PC-3 (cell line): ENCODE data around the gene OR2AG1. TPM values are rescaled to one million over a fixed set of nuclear protein-coding genes. Genes with fewer than 3 reads are reported as not detected.

Experiments
- ATAC-seq: fragments of 200-7000 bp; cut with Tn5 transposase; 2 replicates; pipeline ENCODE4 v1.9.1; 2020; ENCODE audit warnings: mild to moderate bottlenecking, moderate library complexity
- BruUV-seq: library from RNA; stranded (reverse); fragments of 400-500 nt; replicated peaks from 2 replicates; lab custom pipeline; 2021; lab: Mats Ljungman, UMichigan
- CTCF ChIA-PET: fragments of 300-600 bp; sonication (Branson Sonifier 250); formaldehyde crosslinking; loops from one replicate; lab custom pipeline; 2022; ENCODE audit warnings: antibody characterized with exemption; lab: Charles Lee
- POLR2A ChIA-PET: fragments of 300-600 bp; sonication (Branson Sonifier 250); formaldehyde crosslinking; loops from one replicate; lab custom pipeline; 2022; ENCODE audit warnings: antibody characterized with exemption; ENCODE audit not compliant: unreplicated experiment; lab: Charles Lee
- DNase-seq: peaks from one replicate; pipeline ENCODE4 v3.0.0-alpha.2; 2015
- H2AFZ ChIP-seq: fragments of 300-600 bp; sonication (generic); 2 replicates; pipeline ENCODE4 v1.6.0; 2016; ENCODE audit warnings: antibody characterized with exemption, low read length
- H3F3A ChIP-seq: fragments of 300-600 bp; sonication (generic); one replicate; pipeline ENCODE4 v1.6.0; 2017; ENCODE audit warnings: antibody characterized with exemption, low read length, control low read depth, mild to moderate bottlenecking; ENCODE audit not compliant: unreplicated experiment
- H3K27ac ChIP-seq: fragments of 300-600 bp; sonication (generic); 2 replicates; pipeline ENCODE4 v1.5.1; 2016; ENCODE audit warnings: mild to moderate bottlenecking, low read length
- H3K27me3 ChIP-seq: fragments of 300-600 bp; sonication (generic); 2 replicates; pipeline ENCODE4 v1.6.1; 2016; ENCODE audit warnings: low read length, mixed read lengths
- H3K36me3 ChIP-seq: fragments of 300-600 bp; sonication (generic); 2 replicates; pipeline ENCODE4 v1.6.1; 2016; ENCODE audit warnings: low read depth, mixed run types, low read length, mixed read lengths
- H3K4me1 ChIP-seq: fragments of 300-600 bp; sonication (generic); 2 replicates; pipeline ENCODE4 v1.5.1; 2016; ENCODE audit warnings: low read length; ENCODE audit not compliant: insufficient read depth
- H3K4me2 ChIP-seq: fragments of 300-600 bp; sonication (generic); 2 replicates; pipeline ENCODE4 v1.6.0; 2016; ENCODE audit warnings: low read length
- H3K4me3 ChIP-seq: fragments of 300-600 bp; sonication (generic); 2 replicates; pipeline ENCODE4 v1.5.1; 2016; ENCODE audit warnings: mild to moderate bottlenecking, low read length, mixed read lengths
- H3K79me2 ChIP-seq: fragments of 300-600 bp; sonication (generic); 2 replicates; pipeline ENCODE4 v1.6.1; 2017; ENCODE audit warnings: low read length, mixed read lengths
- H3K9ac ChIP-seq: fragments of 300-600 bp; sonication (generic); 2 replicates; pipeline ENCODE4 v1.6.0; 2016; ENCODE audit warnings: mild to moderate bottlenecking, low read length
- H3K9me2 ChIP-seq: fragments of 300-600 bp; sonication (generic); replicated peaks from 2 replicates; pipeline ENCODE4 v1.6.1; 2016; ENCODE audit warnings: mixed run types, low read length, mixed read lengths
- H3K9me3 ChIP-seq: fragments of 300-600 bp; sonication (generic); 2 replicates; pipeline ENCODE4 v1.6.1; 2016; ENCODE audit warnings: low read length, mixed read lengths
- H4K20me1 ChIP-seq: fragments of 300-600 bp; sonication (generic); 2 replicates; pipeline ENCODE4 v1.6.1; 2016; ENCODE audit warnings: low read length, mixed read lengths
- EZH2 ChIP-seq: fragments of 300-600 bp; sonication (generic); IDR thresholded peaks from one replicate; pipeline ENCODE4 v1.6.1; 2017; ENCODE audit warnings: antibody characterized with exemption, mild to moderate bottlenecking, low read length; ENCODE audit not compliant: unreplicated experiment
- EZH2phosphoT487 ChIP-seq: fragments of 300-600 bp; sonication (generic); IDR thresholded peaks from 2 replicates; pipeline ENCODE4 v1.6.1; 2018; ENCODE audit warnings: mild to moderate bottlenecking, antibody characterized with exemption, low read length, borderline replicate concordance
- intact Hi-C: fragments of 100-400 bp; cut with micrococcal nuclease; formaldehyde crosslinking; loops from 2 replicates; pipeline ENCODE4 v1.9.0; 2023
- total RNA-seq: library from RNA; depleted of rRNA; stranded (reverse); fragments of >200 nt; gene quantifications from 2 replicates; pipeline ENCODE4 v1.2.3, GENCODE V29; 2014
- TF ChIP-seq, protein P1 (sequence below): fragments of 300-600 bp; sonication (generic); conservative IDR thresholded peaks from 2 replicates; pipeline ENCODE4 v1.5.1; 2017; ENCODE audit warnings: antibody characterized with exemption, low read depth, mild to moderate bottlenecking, low read length

The OR2AG1 gene
- total RNA-seq, 1 experiment from 2014 or later = not detected

DNA sequence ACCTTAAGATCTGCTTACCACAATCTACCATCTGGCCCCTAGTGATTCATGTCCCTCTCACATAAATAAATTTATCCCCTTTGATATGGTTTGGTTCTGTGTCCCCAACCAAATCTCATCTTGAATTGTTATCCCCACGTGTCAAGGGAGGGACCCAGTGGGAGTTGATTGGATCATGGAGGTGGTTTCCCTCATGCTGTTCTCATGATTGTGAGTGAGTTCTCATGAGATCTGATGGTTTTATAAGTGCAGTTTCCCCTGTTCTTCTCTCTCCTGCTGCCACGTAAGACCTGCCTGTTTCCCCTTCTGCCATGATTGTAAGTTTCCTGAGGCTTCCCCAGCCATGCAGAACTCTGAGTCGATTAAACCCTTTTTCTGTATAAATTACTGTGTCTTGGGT is 48.2 kb upstream of the OR2AG1 start:
- TF ChIP-seq EZH2phosphoT487 (no peak), EZH2 (no peak)
- TF ChIP-seq, protein P1, sequence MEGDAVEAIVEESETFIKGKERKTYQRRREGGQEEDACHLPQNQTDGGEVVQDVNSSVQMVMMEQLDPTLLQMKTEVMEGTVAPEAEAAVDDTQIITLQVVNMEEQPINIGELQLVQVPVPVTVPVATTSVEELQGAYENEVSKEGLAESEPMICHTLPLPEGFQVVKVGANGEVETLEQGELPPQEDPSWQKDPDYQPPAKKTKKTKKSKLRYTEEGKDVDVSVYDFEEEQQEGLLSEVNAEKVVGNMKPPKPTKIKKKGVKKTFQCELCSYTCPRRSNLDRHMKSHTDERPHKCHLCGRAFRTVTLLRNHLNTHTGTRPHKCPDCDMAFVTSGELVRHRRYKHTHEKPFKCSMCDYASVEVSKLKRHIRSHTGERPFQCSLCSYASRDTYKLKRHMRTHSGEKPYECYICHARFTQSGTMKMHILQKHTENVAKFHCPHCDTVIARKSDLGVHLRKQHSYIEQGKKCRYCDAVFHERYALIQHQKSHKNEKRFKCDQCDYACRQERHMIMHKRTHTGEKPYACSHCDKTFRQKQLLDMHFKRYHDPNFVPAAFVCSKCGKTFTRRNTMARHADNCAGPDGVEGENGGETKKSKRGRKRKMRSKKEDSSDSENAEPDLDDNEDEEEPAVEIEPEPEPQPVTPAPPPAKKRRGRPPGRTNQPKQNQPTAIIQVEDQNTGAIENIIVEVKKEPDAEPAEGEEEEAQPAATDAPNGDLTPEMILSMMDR = no peak
- no peaks in the 10 kb centered on the region for H3K36me3 ChIP-seq
- CTCF ChIA-PET = no interaction called here

DNA sequence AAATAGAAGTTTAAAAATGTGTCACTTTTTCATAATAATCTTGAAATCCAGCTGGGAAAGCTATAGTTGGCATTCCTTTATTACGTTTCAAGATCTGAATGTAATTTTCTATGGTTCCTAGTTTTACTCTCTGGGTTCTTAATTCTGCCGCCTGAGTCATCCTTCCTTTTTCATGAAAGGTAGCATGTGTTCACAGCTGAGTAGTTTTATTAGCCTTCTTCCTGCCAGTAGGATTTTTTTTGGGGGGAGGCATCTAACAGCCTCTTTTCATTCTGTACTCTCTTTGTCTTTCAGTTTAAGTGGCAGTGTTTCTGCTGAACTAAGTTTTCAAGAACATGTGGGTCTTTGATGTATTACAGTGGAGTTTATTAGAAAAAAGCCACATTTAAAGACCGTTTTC is 47.5 kb upstream of the OR2AG1 start:
- Histone ChIP-seq H4K20me1 (no peaks in the 10 kb centered on the region), H3K9me3 (no peaks in the 10 kb centered on the region), H3K9ac (no peak overlapping the region), H3K27me3 (no peaks in the 10 kb centered on the region), H3K27ac (no peak overlapping the region), H3K4me3 (no peak overlapping the region), H3K4me2 (no peak overlapping the region), H2AFZ (no peak overlapping the region), H3K36me3 (no peaks in the 10 kb centered on the region), H3K4me1 (0 out of 2 replicates have a peak, but pooled peaks cover 4% of the 10 kb centered on the region), H3F3A (no peaks in the 10 kb centered on the region), H3K79me2 (no peaks in the 10 kb centered on the region), H3K9me2 (no peaks in the 10 kb centered on the region)
- no peak for TF ChIP-seq EZH2
- TF ChIP-seq EZH2phosphoT487 = no peak
- TF ChIP-seq, protein P1 = no peak
- no TSS peak for BruUV-seq
- DNase-seq (peak; percentile 23), ATAC-seq (peak; percentile 51; the same call in 1 of the 2 replicates)
- CTCF ChIA-PET = no interaction called here
- POLR2A ChIA-PET = no interaction called here
- intact Hi-C loops = no loop called here

More for the DNA sequence above, 48.2 kb upstream of the OR2AG1 start:
- no peaks in the 10 kb centered on the region for H4K20me1 ChIP-seq
- no peak overlapping the region for H3K27ac ChIP-seq
- no peaks in the 10 kb centered on the region for H3K9me3 ChIP-seq
- H3K79me2 ChIP-seq = no peaks in the 10 kb centered on the region
- POLR2A ChIA-PET = no interaction called here
- DNase-seq (no peak), ATAC-seq (no peak)
- H3K9me2 ChIP-seq = no peaks in the 10 kb centered on the region
- no peak overlapping the region for H2AFZ ChIP-seq
- H3K4me1 ChIP-seq = 0 out of 2 replicates have a peak, but pooled peaks cover 4% of the 10 kb centered on the region
- no peak overlapping the region for H3K4me2 ChIP-seq
- H3K4me3 ChIP-seq = no peak overlapping the region
- intact Hi-C loops = no loop called here
- H3K9ac ChIP-seq = no peak overlapping the region
- no peaks in the 10 kb centered on the region for H3F3A ChIP-seq
- no TSS peak for BruUV-seq
- peaks cover under 1% of the 10 kb centered on the region; the same call in 1 of the 2 replicates for H3K27me3 ChIP-seq

- no peaks in the 10 kb centered on the region for H3K27me3 ChIP-seq
- no peak overlapping the region for H3K27ac ChIP-seq
- no peak overlapping the region for H3K4me3 ChIP-seq
- H3K79me2 ChIP-seq = no peaks in the 10 kb centered on the region
- TF ChIP-seq, protein P1 = no peak
- TF ChIP-seq EZH2phosphoT487 (no peak), EZH2 (no peak)
- intact Hi-C loops = loop anchor here (1.0 kb wide), 1 partner anchor 21 kb away; no protein-coding TSS in a partner anchor
- H3K9me3 ChIP-seq = no peaks in the 10 kb centered on the region
- H3F3A ChIP-seq = no peaks in the 10 kb centered on the region
- ATAC-seq (no peak), DNase-seq (no peak)
- H3K4me2 ChIP-seq = no peak overlapping the region
- 0 out of 2 replicates have a peak, but pooled peaks cover 4% of the 10 kb centered on the region for H3K4me1 ChIP-seq
- ChIA-PET CTCF (interaction anchor here (0.7 kb wide), 1 partner anchor 9 kb away, joined by 4 read pairs; no protein-coding TSS in a partner anchor), POLR2A (no interaction called here)
- H3K9me2 ChIP-seq = no peaks in the 10 kb centered on the region
- H2AFZ ChIP-seq = no peak overlapping the region
- H3K36me3 ChIP-seq = no peaks in the 10 kb centered on the region
- H4K20me1 ChIP-seq = no peaks in the 10 kb centered on the region
- no peak overlapping the region for H3K9ac ChIP-seq
- no TSS peak for BruUV-seq
Measured at GRCh38 chr11:6736495-6737121, 46.2 kb upstream of the OR2AG1 start.
